ENCODE data around the gene IFRD2.

The IFRD2 gene

GRCh38 chr3:50302095-50303012 is 10.1 kb upstream of the IFRD2 start:
- DNase-seq (ENCODE audit: low spot score): no peak

DNA sequence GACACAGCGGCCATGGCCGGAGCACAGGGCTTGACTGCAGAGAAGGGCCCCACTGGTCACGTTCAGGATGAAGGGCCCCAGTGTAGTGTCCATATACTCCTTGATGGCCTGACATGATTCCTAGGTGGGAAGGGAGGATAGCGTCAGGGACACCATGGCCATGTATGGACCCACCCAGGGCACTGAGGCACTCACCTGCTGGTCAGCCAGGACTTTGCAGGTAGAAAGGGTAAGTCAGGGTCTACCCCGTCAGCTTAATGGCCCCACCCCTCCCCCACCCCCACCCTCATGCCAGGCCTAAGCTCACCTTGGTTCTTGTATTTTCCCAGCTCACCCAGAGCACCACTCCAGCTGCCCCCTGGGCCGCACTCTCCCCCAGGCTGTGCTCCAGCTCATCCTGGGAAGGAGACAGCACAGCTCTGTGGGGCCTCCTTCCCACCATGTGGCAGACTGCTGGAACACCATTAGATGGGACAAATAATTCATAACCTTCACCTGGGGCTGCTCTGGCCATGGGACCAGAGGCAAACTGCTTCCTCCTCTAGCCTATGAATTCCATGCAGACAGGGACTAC is 8.5 kb upstream of the IFRD2 start:
- no peak for DNase-seq (ENCODE audit: low spot score)

- DNase-seq (ENCODE audit: low spot score): peak; percentile 92
Observed at GRCh38 chr3:50299929-50300680, 7.9 kb upstream of the IFRD2 start.

DNA sequence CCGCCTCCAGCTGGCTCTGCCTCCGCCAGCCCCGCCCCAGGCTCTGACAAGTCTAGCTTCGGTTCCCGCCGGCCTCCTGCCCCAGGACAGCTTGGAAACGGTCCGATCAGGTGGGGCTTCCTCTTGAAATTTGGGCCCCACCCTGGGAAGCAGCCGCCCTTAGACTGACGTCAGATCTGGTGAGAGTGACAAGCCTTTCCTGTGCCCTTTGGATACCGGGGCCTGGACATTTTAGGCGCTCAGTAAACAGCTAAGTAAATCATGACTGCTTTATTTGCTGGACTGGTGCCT is 7.4 kb upstream of the IFRD2 start:
- no peak for DNase-seq (ENCODE audit: low spot score)

GRCh38 chr3:50298836-50299637 is 6.8 kb upstream of the IFRD2 start, which contains the start of the genes HYAL3 and NAA80:
TSS of gene HYAL3 (minus strand) at chr3:50299405. CDS start at chr3:50295602, 3,803 bp downstream.
TSS of gene NAA80 (minus strand) at chr3:50299405. CDS start at chr3:50297463, 1,942 bp downstream.
- DNase-seq (ENCODE audit: low spot score): peak; percentile 100

DNA sequence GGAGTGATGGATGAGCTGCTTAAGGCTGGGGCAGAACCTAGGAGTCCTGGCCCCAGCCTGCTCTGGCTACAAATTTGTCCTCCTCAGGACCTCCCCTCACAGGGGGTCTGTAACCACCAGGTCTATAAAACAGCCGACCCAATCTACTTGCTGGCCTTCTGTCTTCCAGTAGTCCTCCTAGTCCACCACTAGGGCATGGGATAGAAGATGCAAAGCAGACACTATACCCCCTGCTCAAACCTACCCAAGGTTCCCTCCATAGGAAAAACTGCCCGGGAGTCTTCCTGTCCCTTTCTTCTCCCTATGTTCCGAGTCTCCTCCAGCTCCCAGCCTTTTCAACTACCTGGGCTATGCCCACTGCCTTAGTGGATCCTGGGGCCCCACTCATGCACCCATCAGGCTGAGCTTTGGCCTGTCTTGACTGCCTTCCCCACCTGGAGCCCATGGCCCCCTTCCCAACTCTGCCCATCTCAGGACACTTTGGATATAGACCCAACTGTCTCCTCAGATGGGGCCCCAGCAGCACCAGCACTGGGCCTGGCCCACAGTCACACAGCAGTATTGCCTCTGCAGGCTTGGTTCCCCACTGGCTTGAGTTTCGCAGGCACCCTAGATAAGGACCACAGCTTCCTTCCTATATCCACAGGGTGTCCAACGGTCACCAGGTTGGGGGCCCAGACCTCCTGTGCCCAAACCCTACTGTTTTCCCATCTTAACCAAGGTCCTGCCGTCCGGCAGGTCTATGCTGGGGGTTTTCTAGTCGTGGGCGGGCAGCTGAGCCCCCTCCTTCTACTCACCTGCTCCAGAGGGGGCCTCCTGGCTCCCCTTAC is 5.9 kb upstream of the IFRD2 start:
- no peak for DNase-seq (ENCODE audit: low spot score)

GRCh38 chr3:50297384-50297775 is 5.2 kb upstream of the IFRD2 start:
- DNase-seq (ENCODE audit: low spot score): no peak

DNA sequence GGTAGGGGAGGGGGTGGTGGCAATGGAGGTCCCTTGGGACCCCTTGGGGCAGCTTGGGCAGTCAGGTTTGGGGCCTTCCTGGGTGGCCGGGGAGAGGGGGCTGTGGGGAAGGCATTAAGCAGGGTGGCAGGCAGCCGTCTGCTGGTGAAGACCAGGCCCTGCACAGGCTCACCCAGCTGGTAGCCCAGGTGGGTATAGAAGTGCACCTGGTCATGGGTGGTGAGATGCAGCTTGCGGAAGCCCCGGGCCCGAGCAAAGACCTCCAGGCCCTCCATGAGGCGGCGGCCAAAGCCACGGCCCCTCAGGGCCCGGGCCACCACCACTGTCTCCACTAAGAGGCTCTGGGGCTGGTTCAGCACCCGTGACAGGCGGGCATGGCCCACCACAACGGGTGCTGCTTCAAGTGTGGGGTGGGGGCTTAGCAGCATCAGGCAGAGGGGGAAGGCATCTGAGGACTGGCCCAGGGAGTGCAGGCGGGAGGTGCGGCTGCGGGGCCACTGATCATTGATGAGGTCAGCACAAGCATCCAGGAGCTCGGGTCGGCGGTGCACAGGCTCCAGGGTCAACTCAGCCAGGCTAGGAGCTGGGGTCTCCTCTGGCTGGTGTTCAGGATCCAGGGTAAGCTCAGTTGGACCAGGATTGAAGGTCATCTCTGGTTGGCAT is 4.6 kb upstream of the IFRD2 start:
- no peak for DNase-seq (ENCODE audit: low spot score)

DNA sequence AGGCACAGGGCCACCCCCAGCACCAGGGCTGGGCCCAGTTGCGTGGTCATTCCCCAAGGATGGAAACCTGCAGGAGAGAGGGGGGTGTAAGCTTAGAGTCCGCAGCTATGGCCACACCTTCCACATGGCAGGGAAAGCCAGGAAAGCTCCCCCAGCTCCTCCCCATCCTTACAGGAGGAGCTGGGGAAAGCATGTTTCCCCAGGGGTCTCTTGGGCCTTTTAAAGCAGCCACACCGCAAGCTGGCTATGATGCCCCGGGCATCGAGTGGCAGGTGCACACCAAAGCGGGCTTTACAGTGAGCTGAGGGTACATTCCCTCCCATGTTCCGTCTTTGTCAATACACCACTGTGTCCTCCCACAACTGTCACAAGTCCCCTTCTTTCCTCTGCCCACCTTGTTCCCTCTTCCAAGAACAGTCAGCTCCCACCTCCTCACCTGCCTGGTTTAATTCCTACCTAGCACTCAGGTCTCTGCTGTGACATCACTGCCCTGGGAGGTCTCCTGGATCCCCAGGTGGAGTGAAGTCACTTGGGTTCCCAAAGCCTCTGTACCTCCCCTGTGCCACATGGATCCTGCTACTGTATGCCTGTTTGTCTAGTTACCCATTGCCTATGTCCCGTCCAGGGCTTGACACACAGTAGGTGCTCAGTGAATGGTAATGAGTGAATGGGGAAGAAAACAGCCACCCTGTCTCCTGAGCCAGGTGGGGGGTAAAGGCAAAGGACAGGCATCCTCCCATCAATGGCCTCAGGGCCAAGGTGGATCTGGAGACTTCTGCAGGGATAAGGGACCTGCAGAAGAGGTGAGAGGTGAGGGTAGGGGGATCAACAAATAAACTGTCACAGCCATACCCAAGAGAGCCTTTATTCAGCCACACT is 3.6 kb upstream of the IFRD2 start:
- no peak for DNase-seq (ENCODE audit: low spot score)

- DNase-seq (ENCODE audit: low spot score): no peak
Observed at GRCh38 chr3:50294492-50295403, 2.5 kb upstream of the IFRD2 start.

- DNase-seq (ENCODE audit: low spot score): no peak
Observed at GRCh38 chr3:50294089-50294488, 1.9 kb upstream of the IFRD2 start.

GRCh38 chr3:50293079-50293801 is 1.0 kb upstream of the IFRD2 start:
- DNase-seq (ENCODE audit: low spot score): no peak

GRCh38 chr3:50290161-50290641 is 2.0 kb downstream of the IFRD2 start:
- no peak for DNase-seq (ENCODE audit: low spot score)

- no peak for DNase-seq (ENCODE audit: low spot score)
Observed at GRCh38 chr3:50289130-50289529, 3.1 kb downstream of the IFRD2 start.

GRCh38 chr3:50288387-50289007 is 3.7 kb downstream of the IFRD2 start:
- no peak for DNase-seq (ENCODE audit: low spot score)

DNA sequence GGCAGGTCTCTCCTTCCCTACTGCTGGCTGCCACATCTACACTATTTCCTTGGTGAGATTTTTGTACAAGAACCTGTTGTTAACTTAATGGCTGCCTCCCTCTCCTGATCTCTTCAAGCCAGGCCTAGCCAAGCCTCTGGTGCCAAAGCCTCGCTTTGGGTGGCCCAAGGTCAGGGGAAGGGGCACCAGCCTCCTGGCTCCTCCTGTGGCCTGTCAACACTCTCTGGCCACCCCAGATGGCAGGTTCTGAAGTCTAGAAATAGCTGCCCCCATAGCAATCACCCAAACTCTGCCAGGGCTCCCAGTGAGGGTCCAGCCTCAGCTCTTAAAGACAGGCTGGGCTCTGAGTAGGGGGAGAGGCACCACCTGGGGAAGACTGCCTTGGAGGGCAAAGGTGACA is 5.0 kb downstream of the IFRD2 start:
- DNase-seq (ENCODE audit: low spot score): no peak
